HG03469 (cell line): Measurements from ENCODE around the gene KCNJ2.

Experiments
- ATAC-seq: cut with Tn5 transposase; IDR thresholded peaks from one replicate; pipeline ENCODE4 v1.9.1; 2021; ENCODE audit warnings: mild to moderate bottlenecking, moderate library complexity, moderate number of reproducible peaks; ENCODE audit not compliant: unreplicated experiment

KCNJ2 gene

DNA sequence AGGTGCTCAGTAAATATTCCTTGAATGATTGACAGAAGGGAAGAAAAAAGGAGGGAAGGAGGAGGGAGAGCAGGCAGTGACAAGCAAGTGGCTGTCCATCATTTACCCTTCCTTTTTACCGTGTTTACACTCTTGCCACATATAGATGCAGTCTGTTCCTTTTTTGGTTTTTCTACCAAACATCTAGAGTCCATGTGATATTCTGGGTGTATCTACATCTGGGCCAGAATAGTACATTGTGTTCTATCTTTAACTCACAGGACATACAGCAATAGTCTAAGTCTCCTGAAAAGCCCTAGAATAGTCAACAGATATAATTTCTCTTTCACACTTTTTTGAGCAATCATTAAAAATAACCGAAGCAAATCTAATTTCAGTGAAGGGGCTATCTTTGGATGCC, 33.5 kb downstream of the KCNJ2 start:
- ATAC-seq: no peak

DNA sequence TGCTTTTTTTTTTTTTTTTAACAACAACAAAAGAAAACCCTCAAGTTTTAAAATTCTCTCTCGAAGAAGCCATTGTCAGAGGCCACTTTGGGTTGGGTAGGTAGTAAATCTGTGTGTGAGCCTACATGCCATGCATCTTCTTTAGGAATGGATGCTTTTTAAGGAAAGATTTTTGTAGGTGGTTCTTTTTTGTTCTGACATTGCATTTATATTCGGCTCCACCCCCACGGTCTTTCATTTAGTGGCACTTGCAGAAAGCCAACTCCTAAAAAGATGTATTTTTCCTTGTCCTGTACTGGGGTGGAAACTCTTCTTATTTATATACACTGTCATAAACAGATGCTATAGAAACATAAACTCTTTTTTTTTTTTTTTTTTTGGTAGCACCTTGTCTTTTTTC, 35.1 kb downstream of the KCNJ2 start:
- no peak for ATAC-seq

DNA sequence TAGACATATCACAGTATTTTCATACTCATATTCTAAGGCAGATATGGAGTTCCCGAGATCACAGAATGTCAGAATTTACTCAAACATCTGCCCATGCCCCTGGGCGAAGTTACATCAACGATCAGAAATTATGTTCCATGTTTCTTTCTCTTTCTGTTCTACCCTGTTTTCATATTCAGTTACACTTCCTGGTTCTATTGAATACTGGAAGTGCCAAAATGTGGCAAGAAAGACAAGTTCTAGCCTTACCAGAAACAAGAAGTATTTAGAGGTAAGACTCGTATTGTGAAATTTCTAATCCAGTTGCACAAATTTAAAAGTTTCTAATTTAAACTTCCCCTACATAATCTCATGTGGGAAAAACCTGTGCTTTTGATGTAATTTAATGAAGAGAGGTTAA, 36.1 kb downstream of the KCNJ2 start:
- no peak for ATAC-seq

DNA sequence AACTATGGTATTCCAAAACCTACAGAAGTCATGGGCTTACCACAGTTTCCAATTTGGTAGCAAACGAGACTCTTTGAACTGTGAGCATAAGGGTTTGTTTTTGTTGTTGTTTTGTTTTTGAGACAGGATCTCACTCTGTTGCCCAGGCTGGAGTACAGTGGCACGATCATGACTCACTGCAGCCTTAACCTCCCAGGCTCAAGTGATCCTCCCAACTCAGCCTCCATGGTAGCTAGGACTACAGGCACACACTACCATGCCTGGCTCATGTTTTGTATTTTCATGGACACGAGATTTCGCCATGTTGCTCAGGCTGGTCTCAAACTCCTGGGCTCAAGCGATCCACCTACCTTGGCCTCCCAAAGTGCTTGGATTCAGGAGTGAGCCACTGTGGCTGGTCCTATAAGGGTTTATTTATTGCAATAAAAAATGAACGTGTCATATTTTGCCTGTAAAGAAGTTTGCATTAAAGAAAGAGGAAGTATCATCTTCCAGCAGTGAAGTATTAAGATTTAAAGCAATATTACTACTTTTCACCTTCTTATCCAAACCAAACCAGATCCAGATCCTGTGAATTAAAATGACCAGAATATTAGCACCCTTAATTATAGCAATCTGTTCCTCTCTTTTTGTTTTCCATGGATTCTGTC, 37.2 kb downstream of the KCNJ2 start:
- ATAC-seq: no peak

DNA sequence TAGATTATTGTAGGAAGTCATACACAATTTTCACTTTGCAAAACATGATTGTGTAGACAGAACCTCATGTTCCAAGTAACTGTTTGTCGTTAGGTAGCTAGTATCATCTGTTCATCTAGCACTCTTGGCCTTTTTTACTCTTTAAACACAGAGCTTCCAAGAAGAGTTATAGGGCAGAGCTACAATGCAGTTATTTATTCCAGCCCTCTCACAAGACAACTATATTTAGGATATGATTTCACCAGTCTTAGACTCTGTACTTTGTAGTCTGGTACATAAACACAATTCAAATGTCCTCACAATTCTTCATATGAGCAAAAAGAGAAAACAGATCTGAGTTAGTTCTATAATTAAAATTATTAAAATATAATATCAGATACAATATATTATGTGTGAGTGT, 37.9 kb downstream of the KCNJ2 start:
- no peak for ATAC-seq

DNA sequence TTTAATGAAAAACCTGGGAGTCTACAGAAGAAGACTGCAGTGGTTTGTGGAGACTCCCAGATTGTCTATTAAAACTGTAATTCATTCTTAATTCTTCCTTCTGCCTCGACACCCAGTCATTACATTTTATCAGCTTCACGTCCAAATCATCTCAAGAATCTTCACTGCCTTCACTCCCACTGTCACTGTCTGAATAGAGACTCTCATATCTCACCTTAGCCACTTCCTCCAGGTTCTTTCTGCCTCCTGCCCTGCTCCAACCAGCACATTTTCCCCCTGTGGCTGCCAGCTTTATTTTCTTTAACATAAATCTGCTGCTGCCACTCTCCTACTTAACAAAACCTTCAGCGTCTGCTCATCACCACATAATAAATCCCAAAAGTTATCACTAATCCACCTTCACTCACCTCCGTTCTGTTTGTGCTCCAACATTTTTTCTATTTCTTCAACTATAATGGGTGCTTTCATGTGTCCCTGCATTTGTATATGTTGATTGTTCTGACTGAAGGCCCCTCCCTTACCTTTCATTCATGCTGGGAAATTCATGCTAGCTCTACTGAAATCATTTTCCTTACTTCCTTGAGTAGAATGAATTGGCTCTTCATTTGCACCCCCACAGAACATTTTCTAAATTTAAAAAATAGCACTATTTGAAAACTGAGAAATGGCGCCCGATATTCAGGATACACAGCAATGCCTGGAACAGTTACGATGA, 38.9 kb downstream of the KCNJ2 start:
- no peak for ATAC-seq

DNA sequence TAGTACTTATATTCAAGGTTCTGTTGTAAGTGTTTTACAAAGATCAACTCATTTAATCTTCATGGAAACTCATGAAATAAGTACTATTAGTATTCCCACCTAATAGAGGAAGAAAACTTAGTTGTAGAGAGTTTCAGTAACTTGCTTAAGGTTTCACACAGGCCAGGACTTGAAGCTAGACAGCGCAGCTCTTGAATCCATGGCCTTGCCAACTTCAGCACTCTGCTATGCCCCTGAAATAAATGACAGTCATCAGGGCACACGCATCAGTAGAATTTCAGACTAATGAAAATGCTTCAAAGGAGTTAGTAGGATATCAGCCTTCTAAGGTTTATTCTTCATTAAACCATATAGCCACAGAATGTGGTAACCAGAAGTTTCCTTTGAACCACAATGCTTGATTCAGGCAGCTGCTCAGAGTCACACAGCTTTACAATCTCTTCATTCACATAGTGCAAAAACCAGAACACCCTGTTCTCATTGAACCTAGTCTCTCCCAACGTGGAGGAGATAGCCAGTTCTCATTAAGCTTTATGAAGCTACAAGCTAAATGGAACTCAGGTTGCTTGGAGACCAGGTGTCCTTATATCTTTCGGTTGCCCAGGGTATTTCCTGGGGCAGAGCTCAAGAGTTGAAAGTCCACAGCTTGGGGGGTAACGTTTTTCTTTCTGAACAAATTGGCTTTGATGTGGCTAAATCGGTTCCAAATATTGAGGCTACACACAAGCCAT, 39.7 kb downstream of the KCNJ2 start:
- no peak for ATAC-seq

DNA sequence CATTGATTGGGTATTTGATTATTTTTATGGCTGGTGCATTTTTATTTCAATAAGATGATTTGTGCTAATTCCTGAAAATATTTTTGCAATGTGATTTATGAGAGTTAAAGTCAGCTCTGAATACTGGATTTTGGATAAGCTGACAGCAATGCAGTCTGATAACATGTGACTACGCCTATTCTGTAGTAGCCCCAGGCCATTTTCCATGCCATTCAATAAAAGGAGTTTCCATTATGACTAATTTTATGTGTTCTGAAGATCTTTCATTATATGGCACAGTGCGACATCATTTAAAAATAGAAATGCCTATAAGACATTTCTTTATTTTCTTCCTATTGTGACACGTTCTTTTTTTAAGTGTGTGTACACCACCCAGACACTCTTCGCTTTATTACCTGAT, 46.3 kb downstream of the KCNJ2 start:
- ATAC-seq: no peak

DNA sequence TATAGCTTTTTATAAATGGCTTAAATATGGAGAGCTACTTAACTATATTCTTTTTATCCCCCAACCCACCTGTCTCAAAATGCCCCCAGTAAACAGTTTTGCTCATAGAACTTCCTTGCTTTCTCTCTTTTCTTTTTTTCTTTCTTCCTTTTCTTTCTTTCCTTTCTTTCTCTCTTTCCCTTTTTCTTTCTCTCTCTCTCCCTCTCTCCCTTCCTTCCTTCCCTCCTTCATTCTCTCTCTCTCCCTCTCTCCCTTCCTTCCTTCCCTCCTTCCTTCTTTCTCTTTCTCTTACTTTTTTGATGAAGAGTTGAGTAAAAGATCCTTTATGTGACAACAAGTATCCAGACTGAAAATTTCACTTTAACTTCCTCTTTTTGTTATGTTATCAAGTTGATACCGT, 48.2 kb downstream of the KCNJ2 start:
- ATAC-seq: no peak

DNA sequence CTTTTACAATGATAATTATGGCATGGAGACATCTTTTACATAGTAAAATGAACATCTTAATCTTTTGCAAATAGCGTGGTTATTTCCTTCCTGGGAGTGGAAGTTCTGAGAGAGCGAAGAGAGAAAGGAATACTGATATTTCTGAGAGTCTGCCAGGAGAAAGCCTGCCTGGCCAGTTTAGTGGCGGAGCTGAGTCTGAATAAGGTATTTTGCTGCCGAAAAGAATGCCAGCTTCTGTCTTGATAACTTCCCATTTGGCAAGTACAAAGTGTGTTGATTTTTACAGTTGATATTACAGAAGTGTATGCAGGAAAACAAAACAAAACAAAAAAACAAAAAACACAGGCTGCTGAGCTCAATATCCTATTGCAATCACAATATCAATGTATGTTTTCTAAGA, 55.9 kb downstream of the KCNJ2 start:
- no peak for ATAC-seq
